HG03064 (cell line): ENCODE measurements around the gene PLEKHM3.

ENCODE experiments used
- ATAC-seq: cut with Tn5 transposase; IDR thresholded peaks from one replicate; pipeline ENCODE4 v1.9.1; 2021; ENCODE audit warnings: low read depth; ENCODE audit not compliant: unreplicated experiment

PLEKHM3 gene

GRCh38 chr2:207868855-207869596, 156.3 kb downstream of the PLEKHM3 start:
- no peak for ATAC-seq

- ATAC-seq, result no peak
These were observed 157.4 kb downstream of the PLEKHM3 start for GRCh38 chr2:207867905-207868304.

GRCh38 chr2:207867056-207867455, 158.3 kb downstream of the PLEKHM3 start:
- ATAC-seq, result no peak

- no peak for ATAC-seq
These were observed 160.1 kb downstream of the PLEKHM3 start for GRCh38 chr2:207865210-207865609.

GRCh38 chr2:207863345-207863744, 162.0 kb downstream of the PLEKHM3 start:
- ATAC-seq, result no peak

- no peak for ATAC-seq
These were observed 163.5 kb downstream of the PLEKHM3 start for GRCh38 chr2:207861789-207862188.

- no peak for ATAC-seq
These were observed 164.6 kb downstream of the PLEKHM3 start for GRCh38 chr2:207860685-207861084.

GRCh38 chr2:207855591-207855990, 169.7 kb downstream of the PLEKHM3 start:
- ATAC-seq, result no peak

- no peak for ATAC-seq
These were observed 170.6 kb downstream of the PLEKHM3 start for GRCh38 chr2:207854484-207855440.

GRCh38 chr2:207852791-207853190, 172.5 kb downstream of the PLEKHM3 start:
- no peak for ATAC-seq

GRCh38 chr2:207849443-207849842, 175.9 kb downstream of the PLEKHM3 start:
- no peak for ATAC-seq

- no peak for ATAC-seq
These were observed 176.8 kb downstream of the PLEKHM3 start for GRCh38 chr2:207848545-207848928.

GRCh38 chr2:207847807-207848544, 177.4 kb downstream of the PLEKHM3 start:
- ATAC-seq, result no peak

GRCh38 chr2:207847098-207847806, 178.1 kb downstream of the PLEKHM3 start:
- no peak for ATAC-seq

- no peak for ATAC-seq
These were observed 180.0 kb downstream of the PLEKHM3 start for GRCh38 chr2:207845202-207845864.

GRCh38 chr2:207844648-207845047, 180.7 kb downstream of the PLEKHM3 start:
- ATAC-seq, result no peak

- ATAC-seq, result no peak
These were observed 185.2 kb downstream of the PLEKHM3 start for GRCh38 chr2:207840101-207840500.

- ATAC-seq, result no peak
These were observed 185.8 kb downstream of the PLEKHM3 start for GRCh38 chr2:207839575-207839974.

GRCh38 chr2:207839028-207839427, 186.3 kb downstream of the PLEKHM3 start:
- ATAC-seq, result no peak
